Naive thymus-derived CD4-positive, alpha-beta T cell (primary cell): ENCODE measurements around the gene PSAPL1. TPM values are rescaled to one million over a fixed set of nuclear protein-coding genes. Genes with fewer than 3 reads are reported as not detected.

Source experiments
- ATAC-seq: fragments of 150-1000 bp; cut with Tn5 transposase; 2 replicates; pipeline ENCODE4 v1.10.0; 2021; ENCODE audit warnings: mild to moderate bottlenecking, moderate library complexity
- CTCF ChIA-PET: fragments of 350-600 bp; sonication (Branson Sonifier 250); formaldehyde crosslinking; loops from one replicate; lab custom pipeline; 2021; ENCODE audit warnings: antibody characterized with exemption; lab: Charles Lee
- POLR2A ChIA-PET: fragments of 350-600 bp; sonication (Branson Sonifier 250); formaldehyde crosslinking; loops from one replicate; lab custom pipeline; 2021; ENCODE audit warnings: antibody characterized with exemption, inconsistent platforms; lab: Charles Lee
- DNase-seq, 9 donors: peaks; one replicate each; pipeline versions ENCODE4 v3.0.0 to v3.0.0-alpha.2; 2020 to 2022; ENCODE audit warnings: mixed read lengths in 1 of 9
- H3K27ac ChIP-seq: one replicate; pipeline ENCODE4 v1.7.0; 2013; ENCODE audit warnings: mild to moderate bottlenecking, low read depth, low read length, moderate library complexity
- H3K27me3 ChIP-seq, 2 donors: one replicate each; pipeline ENCODE4 v1.7.0; 2013; ENCODE audit warnings: low read length in 2 of 2, mild to moderate bottlenecking in 2 of 2, moderate library complexity in 2 of 2; ENCODE audit not compliant: control insufficient read depth in 2 of 2, insufficient read depth in 2 of 2
- H3K36me3 ChIP-seq, 3 experiments: 1 replicate in 2 of 3; 2 replicates in 1 of 3; pipeline ENCODE4 v1.7.0; 2013; ENCODE audit warnings: low read length in 3 of 3, mild to moderate bottlenecking in 3 of 3, moderate library complexity in 1 of 3; ENCODE audit not compliant: insufficient read depth in 3 of 3, control insufficient read depth in 2 of 3
- H3K4me1 ChIP-seq, 2 donors: one replicate each; pipeline ENCODE4 v1.7.0; 2013; ENCODE audit warnings: low read length in 2 of 2, mild to moderate bottlenecking in 2 of 2, moderate library complexity in 1 of 2; ENCODE audit not compliant: control insufficient read depth in 2 of 2, insufficient read depth in 2 of 2
- H3K4me3 ChIP-seq: 2 replicates; pipeline ENCODE4 v1.7.0; 2013; ENCODE audit warnings: mild to moderate bottlenecking, low read length
- H3K9me3 ChIP-seq, 3 experiments: 1 replicate in 2 of 3; 2 replicates in 1 of 3; pipeline ENCODE4 v1.7.0; 2013; ENCODE audit warnings: low read length in 3 of 3; ENCODE audit not compliant: control insufficient read depth in 2 of 3
- H3K27ac Mint-ChIP-seq, 9 donors: one replicate each; pipeline ENCODE4 v1.8.0; 2020 to 2022; ENCODE audit warnings: mixed read lengths in 9 of 9, mild to moderate bottlenecking in 8 of 9, moderate library complexity in 5 of 9, inconsistent platforms in 2 of 9
- H3K27me3 Mint-ChIP-seq, 5 donors: one replicate each; pipeline ENCODE4 v1.8.0; 2021 to 2022; ENCODE audit warnings: mixed read lengths in 5 of 5, mild to moderate bottlenecking in 1 of 5
- H3K36me3 Mint-ChIP-seq, 5 donors: one replicate each; pipeline ENCODE4 v1.8.0; 2020 to 2022; ENCODE audit warnings: mixed read lengths in 5 of 5, mild to moderate bottlenecking in 3 of 5, inconsistent platforms in 1 of 5
- H3K4me1 Mint-ChIP-seq, 7 donors: one replicate each; pipeline ENCODE4 v1.8.0; 2020 to 2022; ENCODE audit warnings: mixed read lengths in 7 of 7, mild to moderate bottlenecking in 3 of 7, inconsistent platforms in 1 of 7
- H3K4me3 Mint-ChIP-seq, 10 donors: one replicate each; pipeline ENCODE4 v1.8.0; 2020 to 2022; ENCODE audit warnings: mild to moderate bottlenecking in 10 of 10, mixed read lengths in 10 of 10, moderate library complexity in 6 of 10, inconsistent platforms in 2 of 10
- H3K9me3 Mint-ChIP-seq, 11 donors: one replicate each; pipeline ENCODE4 v1.8.0; 2020 to 2022; ENCODE audit warnings: mixed read lengths in 11 of 11, mild to moderate bottlenecking in 4 of 11, inconsistent platforms in 1 of 11, moderate library complexity in 1 of 11
- intact Hi-C, 2 donors: fragments of 100-400 bp; cut with micrococcal nuclease; formaldehyde crosslinking; loops; one replicate each; pipeline ENCODE4 v1.15.1; 2023
- polyA plus RNA-seq, 2 donors: library from polyadenylated mRNA; unstranded; fragments of 300-500 nt; fragmentation: Illumina TruSeq; gene quantifications; one replicate each; pipeline ENCODE4 v1.2.3, GENCODE V29; 2021
- total RNA-seq, 6 experiments: library from RNA in 5 of 6; stranded (reverse) in 5 of 6; gene quantifications; 1 replicate in 5 of 6; 2 replicates in 1 of 6; pipeline ENCODE4 v1.2.3 and lab custom pipeline; 2021 to 2026

The PSAPL1 gene
- total and polyA plus RNA-seq, 7 experiments from 2014 or later, result not detected

- Histone ChIP-seq H3K4me3 (no peak overlapping the region), H3K4me1 (no peaks in the 10 kb centered on the region), H3K36me3 (no peaks in the 10 kb centered on the region), H3K27me3 (no peaks in the 10 kb centered on the region), H3K9me3 (no peaks in the 10 kb centered on the region), H3K27ac (no peak overlapping the region)
- ChIA-PET CTCF (no interaction called here), POLR2A (no interaction called here)
- intact Hi-C loops, result no loop called here
- H3K4me3 Mint-ChIP-seq, result no peak overlapping the region
- DNase-seq (peak in 1 of 9 donors; percentile 8), ATAC-seq (no peak)
- no peaks in the 10 kb centered on the region for H3K36me3 Mint-ChIP-seq
- peaks cover 0 to 9% (median 6%) of the 10 kb centered on the region in 11 donors for H3K9me3 Mint-ChIP-seq
- peaks cover 0 to 4% (median 0%) of the 10 kb centered on the region in 7 donors for H3K4me1 Mint-ChIP-seq
- no peak overlapping the region for H3K27ac Mint-ChIP-seq
- peaks cover 10 to 36% (median 23%) of the 10 kb centered on the region in 5 donors for H3K27me3 Mint-ChIP-seq
These were observed 36.7 kb downstream of the PSAPL1 start for GRCh38 chr4:7398104-7398423.

- Mint-ChIP-seq H3K9me3 (peaks cover 0 to 9% (median 6%) of the 10 kb centered on the region in 11 donors), H3K27me3 (peaks cover 10 to 42% (median 23%) of the 10 kb centered on the region in 5 donors), H3K27ac (no peak overlapping the region), H3K36me3 (no peaks in the 10 kb centered on the region), H3K4me3 (no peak overlapping the region), H3K4me1 (peaks cover 0 to 4% (median 0%) of the 10 kb centered on the region in 7 donors)
- no peak for ATAC-seq
- Histone ChIP-seq H3K27me3 (no peaks in the 10 kb centered on the region), H3K27ac (no peak overlapping the region), H3K9me3 (no peaks in the 10 kb centered on the region), H3K4me3 (no peak overlapping the region), H3K4me1 (no peaks in the 10 kb centered on the region), H3K36me3 (no peaks in the 10 kb centered on the region)
- CTCF ChIA-PET, result no interaction called here
- POLR2A ChIA-PET, result interaction anchor here (0.5 kb wide), 1 partner anchor 854 kb away, joined by 3 read pairs; no protein-coding TSS in a partner anchor
- intact Hi-C loops, result no loop called here
- DNase-seq, result peak in 1 of 9 donors; percentile 12
These were observed 37.3 kb downstream of the PSAPL1 start for GRCh38 chr4:7397206-7398103.

- peaks cover 0 to 4% (median 0%) of the 10 kb centered on the region in 7 donors for H3K4me1 Mint-ChIP-seq
- H3K27me3 Mint-ChIP-seq, result peaks cover 10 to 45% (median 23%) of the 10 kb centered on the region in 5 donors
- peaks cover 0 to 9% (median 6%) of the 10 kb centered on the region in 11 donors for H3K9me3 Mint-ChIP-seq
- Histone ChIP-seq H3K36me3 (no peaks in the 10 kb centered on the region), H3K9me3 (no peaks in the 10 kb centered on the region), H3K4me3 (no peak overlapping the region), H3K27ac (no peak overlapping the region), H3K27me3 (no peaks in the 10 kb centered on the region), H3K4me1 (no peaks in the 10 kb centered on the region)
- intact Hi-C loops, result no loop called here
- H3K4me3 Mint-ChIP-seq, result no peak overlapping the region
- ChIA-PET CTCF (no interaction called here), POLR2A (interaction anchor here (0.5 kb wide), 1 partner anchor 853 kb away, joined by 3 read pairs; no protein-coding TSS in a partner anchor)
- no peak for DNase-seq
- H3K27ac Mint-ChIP-seq, result no peak overlapping the region
- H3K36me3 Mint-ChIP-seq, result no peaks in the 10 kb centered on the region
- no peak for ATAC-seq
These were observed 38.4 kb downstream of the PSAPL1 start for GRCh38 chr4:7396186-7396910.

GRCh38 chr4:7395645-7396044 is 39.1 kb downstream of the PSAPL1 start:
- peaks cover 10 to 38% (median 16%) of the 10 kb centered on the region in 5 donors for H3K27me3 Mint-ChIP-seq
- ChIA-PET CTCF (no interaction called here), POLR2A (no interaction called here)
- no peaks in the 10 kb centered on the region for H3K4me1 ChIP-seq
- peaks cover 0 to 7% (median 2%) of the 10 kb centered on the region in 11 donors for H3K9me3 Mint-ChIP-seq
- H3K4me3 Mint-ChIP-seq, result no peak overlapping the region
- H3K27ac ChIP-seq, result no peak overlapping the region
- DNase-seq (no peak), ATAC-seq (no peak)
- no peak overlapping the region for H3K4me3 ChIP-seq
- no peaks in the 10 kb centered on the region for H3K27me3 ChIP-seq
- H3K27ac Mint-ChIP-seq, result no peak overlapping the region
- no peaks in the 10 kb centered on the region for H3K36me3 ChIP-seq
- no peaks in the 10 kb centered on the region for H3K9me3 ChIP-seq
- H3K36me3 Mint-ChIP-seq, result no peaks in the 10 kb centered on the region
- peaks cover 0 to 4% (median 0%) of the 10 kb centered on the region in 7 donors for H3K4me1 Mint-ChIP-seq
- intact Hi-C loops, result no loop called here

GRCh38 chr4:7394681-7395451 is 39.9 kb downstream of the PSAPL1 start:
- Histone ChIP-seq H3K36me3 (no peaks in the 10 kb centered on the region), H3K27ac (no peak overlapping the region), H3K27me3 (no peaks in the 10 kb centered on the region), H3K9me3 (no peaks in the 10 kb centered on the region), H3K4me1 (no peaks in the 10 kb centered on the region), H3K4me3 (no peak overlapping the region)
- ChIA-PET CTCF (no interaction called here), POLR2A (no interaction called here)
- no peak overlapping the region for H3K4me3 Mint-ChIP-seq
- no peak overlapping the region for H3K27ac Mint-ChIP-seq
- intact Hi-C loops, result no loop called here
- ATAC-seq (no peak), DNase-seq (no peak)
- H3K4me1 Mint-ChIP-seq, result peaks cover 0 to 4% (median 0%) of the 10 kb centered on the region in 7 donors
- peaks cover 0 to 2% (median 0%) of the 10 kb centered on the region in 11 donors for H3K9me3 Mint-ChIP-seq
- peaks cover 5 to 32% (median 10%) of the 10 kb centered on the region in 5 donors for H3K27me3 Mint-ChIP-seq
- H3K36me3 Mint-ChIP-seq, result no peaks in the 10 kb centered on the region
